NCI-H146 (cell line): ENCODE results near the gene PHKB.
A peak's percentile ranks its signal among the peaks of the same experiment; 100 is the strongest.

Experiments used
- DNase-seq: peaks from one replicate; lab custom pipeline; 2025; lab: John Stamatoyannopoulos, UW

PHKB gene

GRCh38 chr16:47571049-47571448 is 109.9 kb downstream of the PHKB start:
- no peak for DNase-seq

- no peak for DNase-seq
These were observed 110.6 kb downstream of the PHKB start for GRCh38 chr16:47571711-47572110.

GRCh38 chr16:47574091-47575054 is 113.2 kb downstream of the PHKB start:
- no peak for DNase-seq

GRCh38 chr16:47577029-47577428 is 115.9 kb downstream of the PHKB start:
- no peak for DNase-seq

GRCh38 chr16:47578033-47578432 is 116.9 kb downstream of the PHKB start:
- no peak for DNase-seq

GRCh38 chr16:47578573-47578972 is 117.4 kb downstream of the PHKB start:
- no peak for DNase-seq

- DNase-seq, result no peak
These were observed 120.0 kb downstream of the PHKB start for GRCh38 chr16:47581114-47581513.

GRCh38 chr16:47584464-47585225 is 123.5 kb downstream of the PHKB start:
- no peak for DNase-seq

- DNase-seq, result no peak
These were observed 125.0 kb downstream of the PHKB start for GRCh38 chr16:47586121-47586520.

GRCh38 chr16:47590472-47590871 is 129.3 kb downstream of the PHKB start:
- DNase-seq, result no peak

- DNase-seq, result peak; percentile 1
These were observed 131.1 kb downstream of the PHKB start for GRCh38 chr16:47592232-47592631.

- DNase-seq, result no peak
These were observed 138.4 kb downstream of the PHKB start for GRCh38 chr16:47599512-47599911.

GRCh38 chr16:47600376-47600775 is 139.2 kb downstream of the PHKB start:
- DNase-seq, result no peak

GRCh38 chr16:47604306-47604705 is 143.2 kb downstream of the PHKB start:
- DNase-seq, result no peak

- DNase-seq, result no peak
These were observed 149.9 kb downstream of the PHKB start for GRCh38 chr16:47611042-47611441.

GRCh38 chr16:47611848-47612493 is 150.8 kb downstream of the PHKB start:
- DNase-seq, result no peak

GRCh38 chr16:47612711-47613110 is 151.6 kb downstream of the PHKB start:
- no peak for DNase-seq

- DNase-seq, result no peak
These were observed 152.1 kb downstream of the PHKB start for GRCh38 chr16:47613251-47613650.

- DNase-seq, result no peak
These were observed 156.6 kb downstream of the PHKB start for GRCh38 chr16:47617732-47618131.

- DNase-seq, result no peak
These were observed 161.5 kb downstream of the PHKB start for GRCh38 chr16:47622451-47623176.

- no peak for DNase-seq
These were observed 163.4 kb downstream of the PHKB start for GRCh38 chr16:47624563-47624962.

- DNase-seq, result no peak
These were observed 164.0 kb downstream of the PHKB start for GRCh38 chr16:47625115-47625567.
